H1 (cell line): ENCODE measurements around the gene LRRC45. TPM values are rescaled to one million over a fixed set of nuclear protein-coding genes. Genes with fewer than 3 reads are reported as not detected.

Experiments used
- ATF3 ChIP-seq: IDR thresholded peaks from 2 replicates; pipeline ENCODE4 v1.6.1; 2011; ENCODE audit warnings: low read depth, mild to moderate bottlenecking, low read length; ENCODE audit not compliant: insufficient read depth
- CTCF ChIP-seq, 3 experiments: IDR thresholded peaks; 1 replicate in 2 of 3; 2 replicates in 1 of 3; pipeline versions ENCODE4 v1.5.1 to v1.6.1; 2011; ENCODE audit warnings: low read length in 3 of 3, mild to moderate bottlenecking in 3 of 3, inconsistent platforms in 2 of 3, low read depth in 1 of 3, moderate library complexity in 1 of 3; ENCODE audit not compliant: insufficient read depth in 1 of 3; ENCODE audit errors: control extremely low read depth in 1 of 3
- EGR1 ChIP-seq: IDR thresholded peaks from 2 replicates; pipeline ENCODE4 v1.6.1; 2011; ENCODE audit warnings: low read depth, low read length, borderline replicate concordance
- EZH2 ChIP-seq: fragments of 200-600 bp; sonication (generic); IDR thresholded peaks from 2 replicates; pipeline ENCODE4 v1.7.1; 2012; ENCODE audit warnings: low read depth, mild to moderate bottlenecking, moderate library complexity, low read length, inconsistent platforms; ENCODE audit not compliant: severe bottlenecking
- GTF2F1 ChIP-seq: IDR thresholded peaks from 2 replicates; pipeline ENCODE4 v1.6.1; 2012; ENCODE audit warnings: low read depth, low read length, improper control_type of control experiment, borderline replicate concordance
- MAFK ChIP-seq: IDR thresholded peaks from 2 replicates; pipeline ENCODE4 v1.6.1; 2012; ENCODE audit warnings: low read depth, mild to moderate bottlenecking, improper control_type of control experiment, low read length
- POU5F1 ChIP-seq: IDR thresholded peaks from 2 replicates; pipeline ENCODE4 v1.6.1; 2011; ENCODE audit warnings: low read depth, mild to moderate bottlenecking, low read length, moderate library complexity
- RNF2 ChIP-seq: fragments of 200-900, 300-1000 bp; sonication (generic); IDR thresholded peaks from 2 replicates; pipeline ENCODE4 v1.7.1; 2016; ENCODE audit warnings: borderline replicate concordance, low read depth, mild to moderate bottlenecking, antibody characterized with exemption, low read length; ENCODE audit not compliant: poor library complexity, severe bottlenecking; ENCODE audit errors: missing control alignments
- SAP30 ChIP-seq: fragments of 300-600 bp; sonication (generic); IDR thresholded peaks from 2 replicates; pipeline ENCODE4 v1.7.1; 2012; ENCODE audit warnings: low read length, moderate library complexity, mild to moderate bottlenecking, inconsistent platforms; ENCODE audit not compliant: insufficient read depth, insufficient replicate concordance
- YY1 ChIP-seq: IDR thresholded peaks from 2 replicates; pipeline ENCODE4 v1.6.1; 2011; ENCODE audit warnings: low read depth, mild to moderate bottlenecking, low read length
- polyA plus RNA-seq, 7 experiments: library from polyadenylated mRNA; depleted of rRNA in 3 of 7; stranded (reverse) in 5 of 7; unstranded in 2 of 7; fragments of >200 nt in 5 of 7; fragments of 200-250 nt in 2 of 7; gene quantifications; 1 replicate in 5 of 7; 2 replicates in 1 of 7; 4 replicates in 1 of 7; pipeline versions ENCODE4 v1.2.1 to v1.2.3, GENCODE V29; 2011 to 2013; ENCODE audit warnings: missing spikeins in 2 of 7, mixed read lengths in 2 of 7
- total RNA-seq: library from RNA; stranded (reverse); fragmentation: NEBNext Ultra II Directional; extraction: Animal tissue kit (Norgen Biotek cat#: 25700); gene quantifications from 2 replicates; pipeline ENCODE4 v1.2.1, GENCODE V29; 2021

LRRC45 gene
- total and polyA plus RNA-seq, 2 of the 8 experiments (the other 6 are each of a cell fraction or from before 2014, with no cell fraction given), result 11.5 to 29.0 TPM

GRCh38 chr17:82010575-82011525 is 12.3 kb upstream of the LRRC45 start (continued):
- TF ChIP-seq YY1, result no peak
- TF ChIP-seq MAFK, result no peak
- TF ChIP-seq GTF2F1, result no peak
- no peak for TF ChIP-seq RNF2
- TF ChIP-seq ATF3, result no peak
- TF ChIP-seq EGR1, result no peak
- TF ChIP-seq SAP30, result no peak
- TF ChIP-seq EZH2, result no peak
- TF ChIP-seq CTCF (IDR thresholded peaks at IDR 0.05; ENCODE audit: control extremely low read depth in 1 of 3, insufficient read depth in 1 of 3, low read depth in 1 of 3, low read length in 3 of 3), result no peak
- TF ChIP-seq POU5F1, result no peak
- TF ChIP-seq, all 59 proteins: peak for 0
